Karpas-422 (cell line): ENCODE results near the gene SMCO3. TPM values are rescaled to one million over a fixed set of nuclear protein-coding genes. Genes with fewer than 3 reads are reported as not detected.

Experiments used
- DNase-seq: peaks from one replicate; pipeline ENCODE4 v3.0.0-alpha.2; 2015
- H2AFZ ChIP-seq: fragments of 200-600 bp; sonication (generic); 2 replicates; pipeline ENCODE4 v1.6.1; 2014; ENCODE audit warnings: antibody characterized with exemption, low read length, mixed read lengths
- H3K27ac ChIP-seq: fragments of 200-600 bp; sonication (generic); 2 replicates; pipeline ENCODE4 v1.5.1; 2014; ENCODE audit warnings: mild to moderate bottlenecking, low read length, moderate library complexity
- H3K27me3 ChIP-seq: fragments of 200-600 bp; sonication (generic); 2 replicates; pipeline ENCODE4 v1.6.1; 2014; ENCODE audit warnings: low read length, mixed read lengths
- H3K36me3 ChIP-seq: fragments of 200-600 bp; sonication (generic); 2 replicates; pipeline ENCODE4 v1.6.1; 2014; ENCODE audit warnings: low read length, mixed read lengths; ENCODE audit not compliant: insufficient read depth
- H3K4me1 ChIP-seq: fragments of 200-600 bp; sonication (generic); 2 replicates; pipeline ENCODE4 v1.6.1; 2014; ENCODE audit warnings: mild to moderate bottlenecking, low read length, mixed read lengths
- H3K4me2 ChIP-seq: fragments of 200-600 bp; sonication (generic); 2 replicates; pipeline ENCODE4 v1.6.1; 2014; ENCODE audit warnings: low read length, low read depth, mild to moderate bottlenecking; ENCODE audit not compliant: poor library complexity, severe bottlenecking
- H3K4me3 ChIP-seq: fragments of 200-600 bp; sonication (generic); 2 replicates; pipeline ENCODE4 v1.5.1; 2014; ENCODE audit warnings: mild to moderate bottlenecking, antibody characterized with exemption, low read length, mixed read lengths
- H3K79me2 ChIP-seq: fragments of 200-600 bp; sonication (generic); 2 replicates; pipeline ENCODE4 v1.6.1; 2014; ENCODE audit warnings: mild to moderate bottlenecking, low read length, mixed read lengths
- H3K9ac ChIP-seq: fragments of 200-600 bp; sonication (generic); 2 replicates; pipeline ENCODE4 v1.6.0; 2014; ENCODE audit warnings: low read length
- H3K9me2 ChIP-seq: fragments of 200-600 bp; sonication (generic), shearing (Covaris generic); replicated peaks from 2 replicates; pipeline ENCODE4 v1.6.0; 2014; ENCODE audit warnings: mild to moderate bottlenecking, low read length, moderate library complexity; ENCODE audit not compliant: insufficient read depth
- H3K9me3 ChIP-seq: fragments of 300-700, 200-600 bp; sonication (generic); 2 replicates; pipeline ENCODE4 v1.6.1; 2014; ENCODE audit warnings: low read length, mixed read lengths
- H4K20me1 ChIP-seq: fragments of 200-600 bp; sonication (generic); 2 replicates; pipeline ENCODE4 v1.6.1; 2014; ENCODE audit warnings: mild to moderate bottlenecking, antibody characterized with exemption, low read length, low read depth; ENCODE audit not compliant: insufficient read depth
- total RNA-seq: library from RNA; depleted of rRNA; stranded (reverse); fragments of >200 nt; shearing (Covaris generic); gene quantifications from 2 replicates; pipeline ENCODE4 v1.2.3, GENCODE V29; 2014; ENCODE audit warnings: low replicate concordance

The SMCO3 gene
- total RNA-seq, 1 experiment from 2014 or later, result not detected

GRCh38 chr12:14846876-14847580 is 33.0 kb upstream of the SMCO3 start:
- H3K4me1 ChIP-seq, result no peaks in the 10 kb centered on the region

GRCh38 chr12:14846042-14846587 is 32.1 kb upstream of the SMCO3 start:
- Histone ChIP-seq H3K79me2 (no peaks in the 10 kb centered on the region), H3K36me3 (no peaks in the 10 kb centered on the region), H3K4me1 (no peaks in the 10 kb centered on the region), H2AFZ (no peak overlapping the region), H3K9ac (no peak overlapping the region), H3K4me3 (no peak overlapping the region), H3K9me3 (no peaks in the 10 kb centered on the region), H3K4me2 (no peak overlapping the region), H3K9me2 (no peaks in the 10 kb centered on the region), H4K20me1 (no peaks in the 10 kb centered on the region), H3K27me3 (no peaks in the 10 kb centered on the region), H3K27ac (no peak overlapping the region)
- DNase-seq, result no peak

More at GRCh38 chr12:14846876-14847580, 33.0 kb upstream of the SMCO3 start:
- no peaks in the 10 kb centered on the region for H3K36me3 ChIP-seq
- no peak overlapping the region for H3K4me2 ChIP-seq
- no peaks in the 10 kb centered on the region for H3K9me3 ChIP-seq
- DNase-seq, result no peak
- H3K79me2 ChIP-seq, result no peaks in the 10 kb centered on the region
- no peaks in the 10 kb centered on the region for H3K27me3 ChIP-seq
- no peak overlapping the region for H2AFZ ChIP-seq
- no peak overlapping the region for H3K9ac ChIP-seq
- H4K20me1 ChIP-seq, result no peaks in the 10 kb centered on the region
- no peak overlapping the region for H3K4me3 ChIP-seq
- no peaks in the 10 kb centered on the region for H3K9me2 ChIP-seq
- H3K27ac ChIP-seq, result no peak overlapping the region

GRCh38 chr12:14845350-14845750 is 31.4 kb upstream of the SMCO3 start:
- H2AFZ ChIP-seq, result no peak overlapping the region
- no peak overlapping the region for H3K9ac ChIP-seq
- DNase-seq, result peak; percentile 76

GRCh38 chr12:14844401-14844800 is 30.4 kb upstream of the SMCO3 start:
- H3K4me3 ChIP-seq, result no peak overlapping the region
- no peak overlapping the region for H3K9ac ChIP-seq
- no peaks in the 10 kb centered on the region for H3K36me3 ChIP-seq
- H3K27me3 ChIP-seq, result no peaks in the 10 kb centered on the region
- no peaks in the 10 kb centered on the region for H3K9me3 ChIP-seq
- no peaks in the 10 kb centered on the region for H4K20me1 ChIP-seq
- no peak for DNase-seq
- no peak overlapping the region for H2AFZ ChIP-seq
- no peaks in the 10 kb centered on the region for H3K79me2 ChIP-seq
- no peak overlapping the region for H3K27ac ChIP-seq
- H3K4me2 ChIP-seq, result no peak overlapping the region
- H3K9me2 ChIP-seq, result no peaks in the 10 kb centered on the region
- H3K4me1 ChIP-seq, result no peaks in the 10 kb centered on the region

More at GRCh38 chr12:14845350-14845750, 31.4 kb upstream of the SMCO3 start:
- Histone ChIP-seq H3K4me3 (no peak overlapping the region), H3K27me3 (no peaks in the 10 kb centered on the region), H3K4me1 (no peaks in the 10 kb centered on the region), H3K27ac (no peak overlapping the region), H3K9me3 (no peaks in the 10 kb centered on the region), H3K36me3 (no peaks in the 10 kb centered on the region), H3K79me2 (no peaks in the 10 kb centered on the region), H4K20me1 (no peaks in the 10 kb centered on the region), H3K4me2 (no peak overlapping the region), H3K9me2 (no peaks in the 10 kb centered on the region)

GRCh38 chr12:14843425-14843887 is 29.5 kb upstream of the SMCO3 start, which contains the start of gene ART4:
Gene ART4 (minus strand): TSS chr12:14843526. CDS start chr12:14843113, 413 bp downstream.
- Histone ChIP-seq H3K4me1 (no peaks in the 10 kb centered on the region), H3K9me3 (no peaks in the 10 kb centered on the region), H3K27me3 (no peaks in the 10 kb centered on the region), H3K4me2 (no peak within 1 kb of the TSS), H4K20me1 (no peaks in the 10 kb centered on the region), H2AFZ (no peak within 1 kb of the TSS), H3K9ac (no peak within 1 kb of the TSS), H3K27ac (no peak within 1 kb of the TSS), H3K36me3 (no peaks in the 10 kb centered on the region), H3K9me2 (no peaks in the 10 kb centered on the region), H3K79me2 (no peaks in the 10 kb centered on the region), H3K4me3 (no peak within 1 kb of the TSS)
- no peak for DNase-seq

GRCh38 chr12:14842315-14842714 is 28.3 kb upstream of the SMCO3 start:
- no peaks in the 10 kb centered on the region for H3K36me3 ChIP-seq
- H3K79me2 ChIP-seq, result no peaks in the 10 kb centered on the region
- H3K4me1 ChIP-seq, result no peaks in the 10 kb centered on the region
- no peak overlapping the region for H3K4me3 ChIP-seq
- H3K9me2 ChIP-seq, result no peaks in the 10 kb centered on the region
- no peak for DNase-seq
- no peak overlapping the region for H3K9ac ChIP-seq
- H3K27ac ChIP-seq, result no peak overlapping the region
- no peaks in the 10 kb centered on the region for H3K9me3 ChIP-seq
- H2AFZ ChIP-seq, result no peak overlapping the region
- H3K27me3 ChIP-seq, result no peaks in the 10 kb centered on the region
- no peak overlapping the region for H3K4me2 ChIP-seq
- H4K20me1 ChIP-seq, result no peaks in the 10 kb centered on the region

- no peaks in the 10 kb centered on the region for H3K9me2 ChIP-seq
- no peak overlapping the region for H3K4me3 ChIP-seq
- H2AFZ ChIP-seq, result no peak overlapping the region
- no peak for DNase-seq
- no peaks in the 10 kb centered on the region for H3K9me3 ChIP-seq
- no peaks in the 10 kb centered on the region for H3K4me1 ChIP-seq
- H3K79me2 ChIP-seq, result no peaks in the 10 kb centered on the region
- no peaks in the 10 kb centered on the region for H4K20me1 ChIP-seq
- H3K9ac ChIP-seq, result no peak overlapping the region
- H3K27ac ChIP-seq, result no peak overlapping the region
- H3K4me2 ChIP-seq, result no peak overlapping the region
- H3K36me3 ChIP-seq, result no peaks in the 10 kb centered on the region
- no peaks in the 10 kb centered on the region for H3K27me3 ChIP-seq
Observed at GRCh38 chr12:14841761-14842160, 27.8 kb upstream of the SMCO3 start.

GRCh38 chr12:14840616-14841015 is 26.6 kb upstream of the SMCO3 start:
- Histone ChIP-seq H3K27me3 (no peaks in the 10 kb centered on the region), H3K4me1 (no peaks in the 10 kb centered on the region), H3K9ac (no peak overlapping the region), H3K27ac (no peak overlapping the region), H3K9me3 (no peaks in the 10 kb centered on the region), H3K9me2 (no peaks in the 10 kb centered on the region), H3K79me2 (no peaks in the 10 kb centered on the region), H2AFZ (no peak overlapping the region), H3K4me3 (no peak overlapping the region), H3K4me2 (no peak overlapping the region), H3K36me3 (no peaks in the 10 kb centered on the region), H4K20me1 (no peaks in the 10 kb centered on the region)
- no peak for DNase-seq
